ENCODE results near the gene FBXO9. TPM values are rescaled to one million over a fixed set of nuclear protein-coding genes. Genes with fewer than 3 reads are reported as not detected.
"Not testable (repeated sequence)": the region's sequence is repeated elsewhere in the genome, so short reads cannot be mapped to it uniquely, and the experiment has no call there.

FBXO9 gene
- total RNA-seq, 1 donor from 2014 or later: 34.1 TPM

GRCh38 chr6:53056273-53056672, 8.9 kb upstream of the FBXO9 start:
- no peak for DNase-seq (ENCODE audit: low spot score in 2 of 2)
- H3K27ac ChIP-seq: no peak overlapping the region
- no peaks in the 10 kb centered on the region for H3K9me3 ChIP-seq
- H3K4me1 ChIP-seq: peaks cover 4 to 19% of the 10 kb centered on the region in 2 donors
- peaks cover 0 to 7% of the 10 kb centered on the region in 2 donors for H3K36me3 ChIP-seq
- TF ChIP-seq, protein P1, sequence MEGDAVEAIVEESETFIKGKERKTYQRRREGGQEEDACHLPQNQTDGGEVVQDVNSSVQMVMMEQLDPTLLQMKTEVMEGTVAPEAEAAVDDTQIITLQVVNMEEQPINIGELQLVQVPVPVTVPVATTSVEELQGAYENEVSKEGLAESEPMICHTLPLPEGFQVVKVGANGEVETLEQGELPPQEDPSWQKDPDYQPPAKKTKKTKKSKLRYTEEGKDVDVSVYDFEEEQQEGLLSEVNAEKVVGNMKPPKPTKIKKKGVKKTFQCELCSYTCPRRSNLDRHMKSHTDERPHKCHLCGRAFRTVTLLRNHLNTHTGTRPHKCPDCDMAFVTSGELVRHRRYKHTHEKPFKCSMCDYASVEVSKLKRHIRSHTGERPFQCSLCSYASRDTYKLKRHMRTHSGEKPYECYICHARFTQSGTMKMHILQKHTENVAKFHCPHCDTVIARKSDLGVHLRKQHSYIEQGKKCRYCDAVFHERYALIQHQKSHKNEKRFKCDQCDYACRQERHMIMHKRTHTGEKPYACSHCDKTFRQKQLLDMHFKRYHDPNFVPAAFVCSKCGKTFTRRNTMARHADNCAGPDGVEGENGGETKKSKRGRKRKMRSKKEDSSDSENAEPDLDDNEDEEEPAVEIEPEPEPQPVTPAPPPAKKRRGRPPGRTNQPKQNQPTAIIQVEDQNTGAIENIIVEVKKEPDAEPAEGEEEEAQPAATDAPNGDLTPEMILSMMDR (IDR thresholded peaks at IDR 0.05): no peak
- H3K27me3 ChIP-seq: no peaks in the 10 kb centered on the region
- intact Hi-C loops (cut with DNase I): no loop called here
- H3K4me3 ChIP-seq: peak overlapping the region in 1 of 2 donors; percentile 8

GRCh38 chr6:53058388-53059195, 6.6 kb upstream of the FBXO9 start:
- H3K4me1 ChIP-seq: peaks cover 4 to 19% of the 10 kb centered on the region in 2 donors
- H3K27ac ChIP-seq: peak overlapping the region in 1 of 2 donors; percentile 97
- intact Hi-C loops (cut with DNase I): no loop called here

GRCh38 chr6:53059648-53060589, 5.3 kb upstream of the FBXO9 start:
- intact Hi-C loops (cut with DNase I): no loop called here
- TF ChIP-seq, protein P1 (IDR thresholded peaks at IDR 0.05): no peak

More at GRCh38 chr6:53058388-53059195, 6.6 kb upstream of the FBXO9 start:
- H3K36me3 ChIP-seq: no peaks in the 10 kb centered on the region
- H3K27me3 ChIP-seq: no peaks in the 10 kb centered on the region
- H3K4me3 ChIP-seq: peak overlapping the region in 1 of 2 donors; percentile 89
- TF ChIP-seq, protein P1 (IDR thresholded peaks at IDR 0.05): no peak
- no peak for DNase-seq (ENCODE audit: low spot score in 2 of 2)
- no peaks in the 10 kb centered on the region for H3K9me3 ChIP-seq

DNA sequence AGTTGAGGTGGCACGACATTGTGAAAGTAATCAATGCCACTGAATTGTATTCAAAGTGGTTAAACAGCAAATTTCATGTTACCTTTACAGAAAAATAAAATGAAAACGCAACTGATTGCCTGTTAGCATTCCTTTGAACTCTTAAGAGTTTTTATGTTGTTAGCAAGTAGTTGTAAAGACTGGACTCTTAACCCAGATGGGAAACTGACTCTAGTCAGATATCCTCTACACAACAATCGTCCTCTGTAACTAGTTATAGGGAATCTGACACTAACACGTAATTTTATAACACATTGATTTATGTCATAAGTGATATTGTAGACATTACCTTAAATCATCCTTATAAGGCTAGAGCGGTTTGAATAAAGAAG, 3.0 kb upstream of the FBXO9 start:
- Histone ChIP-seq H3K9me3 (no peaks in the 10 kb centered on the region), H3K4me3 (peak overlapping the region; percentile 85 to 89), H3K27me3 (no peaks in the 10 kb centered on the region), H3K4me1 (peaks cover 4 to 19% of the 10 kb centered on the region in 2 donors), H3K36me3 (no peaks in the 10 kb centered on the region), H3K27ac (peak overlapping the region; percentile 89 to 97)
- no peak for DNase-seq (ENCODE audit: low spot score in 2 of 2)
- TF ChIP-seq, protein P1 (IDR thresholded peaks at IDR 0.05): no peak
- intact Hi-C loops (cut with DNase I): loop anchor here (1.0 kb wide), 1 partner anchor 180 kb away; no protein-coding TSS in a partner anchor

More at GRCh38 chr6:53059648-53060589, 5.3 kb upstream of the FBXO9 start:
- peak overlapping the region; percentile 85 to 89 for H3K4me3 ChIP-seq
- DNase-seq (ENCODE audit: low spot score in 2 of 2): no peak
- no peaks in the 10 kb centered on the region for H3K27me3 ChIP-seq
- no peaks in the 10 kb centered on the region for H3K36me3 ChIP-seq
- peak overlapping the region; percentile 89 to 97 for H3K27ac ChIP-seq
- no peaks in the 10 kb centered on the region for H3K9me3 ChIP-seq
- H3K4me1 ChIP-seq: peaks cover 4 to 19% of the 10 kb centered on the region in 2 donors

DNA sequence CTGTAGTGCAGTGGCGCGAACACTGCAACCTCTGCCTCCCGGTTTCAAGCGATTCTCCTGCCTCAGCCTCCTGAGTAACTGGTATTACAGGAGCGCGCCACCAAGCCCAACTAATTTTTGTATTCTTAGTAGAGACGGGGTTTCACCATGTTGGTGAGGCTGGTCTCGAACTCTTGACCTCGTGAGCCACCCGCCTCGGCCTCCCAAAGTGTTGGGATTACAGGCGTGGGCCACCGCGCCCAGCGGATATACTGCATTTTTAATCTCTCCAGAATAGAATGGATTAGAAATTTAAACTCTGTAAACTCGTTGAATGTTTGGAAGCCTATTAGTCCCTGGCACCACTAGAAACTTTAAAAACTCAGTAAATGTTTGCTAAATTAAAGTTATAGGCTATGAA, 949 bp upstream of the FBXO9 start:
- H3K36me3 ChIP-seq; H3K27me3 ChIP-seq; H3K4me1 ChIP-seq; H3K9me3 ChIP-seq; DNase-seq (ENCODE audit: low spot score in 2 of 2): not testable (repeated sequence)
- Histone ChIP-seq H3K4me3 (peak overlapping the region in 1 of 2 donors; percentile 97), H3K27ac (peak overlapping the region in 1 of 2 donors; percentile 94)
- intact Hi-C loops (cut with DNase I): loop anchor here (2.0 kb wide), 1 partner anchor 487 kb away; the partner anchor contains the start of gene TRAM2
